ENCODE data around the gene VKORC1.

VKORC1 gene

GRCh38 chr16:31133046-31133501 is 38.5 kb upstream of the VKORC1 start:
- TF ChIP-seq CTCF (conservative IDR thresholded peaks at IDR 0.05), result no peak
- TF ChIP-seq ZFX (IDR thresholded peaks at IDR 0.05), result no peak
- H3K27ac ChIP-seq, result no peak overlapping the region

GRCh38 chr16:31132303-31132979 is 37.8 kb upstream of the VKORC1 start:
- TF ChIP-seq ZFX (IDR thresholded peaks at IDR 0.05) (no peak), CTCF (conservative IDR thresholded peaks at IDR 0.05) (no peak)
- no peak overlapping the region; the same call in 1 of the 2 replicates for H3K27ac ChIP-seq

GRCh38 chr16:31131841-31132271 is 37.3 kb upstream of the VKORC1 start:
- no peak for TF ChIP-seq ZFX (IDR thresholded peaks at IDR 0.05)
- no peak for TF ChIP-seq CTCF (conservative IDR thresholded peaks at IDR 0.05)
- H3K27ac ChIP-seq, result peak overlapping the region; percentile 71

GRCh38 chr16:31131416-31131815 is 36.8 kb upstream of the VKORC1 start:
- peak overlapping the region; percentile 71 for H3K27ac ChIP-seq
- no peak for TF ChIP-seq ZFX (IDR thresholded peaks at IDR 0.05)
- no peak for TF ChIP-seq CTCF (conservative IDR thresholded peaks at IDR 0.05)

GRCh38 chr16:31130899-31131298 is 36.3 kb upstream of the VKORC1 start:
- no peak for TF ChIP-seq ZFX (IDR thresholded peaks at IDR 0.05)
- TF ChIP-seq CTCF (conservative IDR thresholded peaks at IDR 0.05), result no peak

GRCh38 chr16:31130336-31130891 is 35.8 kb upstream of the VKORC1 start:
- peak overlapping the region; percentile 71 for H3K27ac ChIP-seq
- no peak for TF ChIP-seq ZFX (IDR thresholded peaks at IDR 0.05)
- no peak for TF ChIP-seq CTCF (conservative IDR thresholded peaks at IDR 0.05)

More at GRCh38 chr16:31130899-31131298, 36.3 kb upstream of the VKORC1 start:
- peak overlapping the region; percentile 71 for H3K27ac ChIP-seq

- TF ChIP-seq CTCF (conservative IDR thresholded peaks at IDR 0.05), result no peak
- no peak for TF ChIP-seq ZFX (IDR thresholded peaks at IDR 0.05)
- H3K27ac ChIP-seq, result peak overlapping the region; percentile 71
Measured at GRCh38 chr16:31129568-31130335, 35.2 kb upstream of the VKORC1 start.

All from C4-2B (cell line).